HepG2 (cell line): Measurements from ENCODE around the gene SAMSN1. TPM values are rescaled to one million over a fixed set of nuclear protein-coding genes. Genes with fewer than 3 reads are reported as not detected.

Source experiments
- ATAC-seq: fragments of 200-7000 bp; cut with Tn5 transposase; 3 replicates; pipeline ENCODE4 v1.9.1; 2020; ENCODE audit warnings: mild to moderate bottlenecking, moderate library complexity
- BruUV-seq: library from RNA; stranded (reverse); fragments of 400-500 nt; replicated peaks from 2 replicates; lab custom pipeline; 2021; lab: Mats Ljungman, UMichigan
- CTCF ChIA-PET: fragments of 300-600 bp; formaldehyde crosslinking; extraction: SDS; loops from one replicate; lab custom pipeline; 2021; ENCODE audit warnings: low total read pairs, inconsistent platforms, low intra/inter-chr PET ratio; lab: Yijun Ruan, JAX
- POLR2A ChIA-PET: fragments of 350-600 bp; sonication (Branson Sonifier 250); formaldehyde crosslinking; loops from one replicate; lab custom pipeline; 2020; ENCODE audit warnings: antibody characterized with exemption, inconsistent platforms; lab: Yijun Ruan, JAX
- DNase-seq: peaks from one replicate; pipeline ENCODE4 v3.0.0-alpha.2; 2015; ENCODE audit warnings: low spot score
- FAIRE-seq: peaks from 3 replicates; lab custom pipeline; 2011; peaks lifted over from hg19 to GRCh38; lab: Jason Lieb, UNC
- H2AFZ ChIP-seq: one replicate; pipeline ENCODE4 v1.6.1; 2011; ENCODE audit warnings: low read length, inconsistent platforms
- H3K27ac ChIP-seq: fragments of 300-600 bp; 3 replicates; pipeline ENCODE4 v1.8.0; 2011; ENCODE audit warnings: mixed run types, mild to moderate bottlenecking, mixed read lengths, low read length, inconsistent platforms; ENCODE audit not compliant: insufficient read depth; ENCODE audit errors: extremely low read length
- H3K27me3 ChIP-seq, 2 experiments: fragments of 200-600 bp in 1 of 2; 2 replicates in 1 of 2; 3 replicates in 1 of 2; pipeline versions ENCODE4 v1.6.0 to v1.8.0; 2011; ENCODE audit warnings: low read length in 2 of 2, mild to moderate bottlenecking in 2 of 2, moderate library complexity in 2 of 2, inconsistent platforms in 1 of 2; ENCODE audit not compliant: insufficient read depth in 2 of 2, control insufficient read depth in 1 of 2
- H3K36me3 ChIP-seq, 2 experiments: fragments of 200-600 bp in 1 of 2; replicated peaks in 1 of 2; 2 replicates in 1 of 2; 3 replicates in 1 of 2; pipeline versions ENCODE4 v1.5.1 to v1.8.0; 2011; ENCODE audit warnings: low read length in 2 of 2, inconsistent platforms in 1 of 2; ENCODE audit not compliant: insufficient read depth in 2 of 2, control insufficient read depth in 1 of 2
- H3K4me1 ChIP-seq: 2 replicates; pipeline ENCODE4 v1.5.1; 2012; ENCODE audit warnings: low read length, inconsistent platforms; ENCODE audit not compliant: insufficient read depth
- H3K4me2 ChIP-seq: 2 replicates; pipeline ENCODE4 v1.6.0; 2011; ENCODE audit warnings: low read depth, low read length, inconsistent platforms
- H3K4me3 ChIP-seq, 3 experiments: fragments of 200-600 bp in 1 of 3; sonication (generic), shearing (Covaris generic) in 1 of 3; replicated peaks in 1 of 3; 2 replicates each; pipeline ENCODE4 v1.5.1; 2011 to 2016; ENCODE audit warnings: low read length in 3 of 3, inconsistent platforms in 2 of 3, low read depth in 2 of 3, mild to moderate bottlenecking in 2 of 3, control low read depth in 1 of 3, mixed read lengths in 1 of 3; ENCODE audit not compliant: insufficient read depth in 1 of 3
- H3K79me2 ChIP-seq: one replicate; pipeline ENCODE4 v1.6.1; 2011; ENCODE audit warnings: low read length, inconsistent platforms; ENCODE audit not compliant: insufficient read depth
- H3K9ac ChIP-seq: 2 replicates; pipeline ENCODE4 v1.6.0; 2011; ENCODE audit warnings: mild to moderate bottlenecking, low read depth, low read length, inconsistent platforms; ENCODE audit not compliant: insufficient read depth
- H3K9me3 ChIP-seq: 2 replicates; pipeline ENCODE4 v1.5.1; 2012; ENCODE audit warnings: mild to moderate bottlenecking, low read length
- H4K20me1 ChIP-seq: 2 replicates; pipeline ENCODE4 v1.6.0; 2011; ENCODE audit warnings: inconsistent platforms, mild to moderate bottlenecking, low read length, moderate library complexity; ENCODE audit not compliant: insufficient read depth
- ELF1 ChIP-seq: sonication (generic); formaldehyde crosslinking; IDR thresholded peaks from 2 replicates; pipeline ENCODE4 v1.4.0; 2020; ENCODE audit warnings: missing genetic modification reagents
- FOXP1 ChIP-seq, 2 experiments: fragments of 450-650 bp in 1 of 2; IDR thresholded peaks; 2 replicates each; pipeline ENCODE4 v1.6.1; 2017 to 2018; ENCODE audit warnings: antibody characterized with exemption in 1 of 2
- GABPB1 ChIP-seq: IDR thresholded peaks from 2 replicates; pipeline ENCODE4 v1.6.1; 2016; ENCODE audit warnings: mild to moderate bottlenecking, missing genetic modification reagents, moderate library complexity, missing compliant biosample characterization
- GTF2F1 ChIP-seq: fragments of 150-350 bp; IDR thresholded peaks from 2 replicates; pipeline ENCODE4 v1.6.1; 2014; ENCODE audit warnings: low read length
- MYC ChIP-seq: sonication (generic); formaldehyde crosslinking; IDR thresholded peaks from 2 replicates; pipeline ENCODE4 v1.9.0; 2021; ENCODE audit warnings: missing genetic modification reagents, borderline replicate concordance
- NFRKB ChIP-seq: fragments of 450-650 bp; IDR thresholded peaks from 2 replicates; pipeline ENCODE4 v1.6.1; 2017
- NR2C2 ChIP-seq: sonication (generic); formaldehyde crosslinking; IDR thresholded peaks from 2 replicates; pipeline ENCODE4 v1.4.0; 2020; ENCODE audit warnings: missing genetic modification reagents, mild to moderate bottlenecking, moderate library complexity, borderline replicate concordance
- PRDM10 ChIP-seq: sonication (generic); formaldehyde crosslinking; IDR thresholded peaks from 2 replicates; pipeline ENCODE4 v1.4.0; 2020; ENCODE audit warnings: low read depth, missing genetic modification reagents
- TBP ChIP-seq: sonication (generic); formaldehyde crosslinking; IDR thresholded peaks from 2 replicates; pipeline ENCODE4 v1.5.0; 2020; ENCODE audit warnings: missing genetic modification reagents
- ZC3H4 ChIP-seq: sonication (generic); formaldehyde crosslinking; IDR thresholded peaks from 2 replicates; pipeline ENCODE4 v1.4.0; 2020; ENCODE audit warnings: missing genetic modification reagents, borderline replicate concordance
- ZNF232 ChIP-seq: sonication (generic); formaldehyde crosslinking; IDR thresholded peaks from 2 replicates; pipeline ENCODE4 v1.4.0; 2020; ENCODE audit warnings: missing genetic modification reagents, borderline replicate concordance
- ZNF24 ChIP-seq: fragments of 450-650 bp; IDR thresholded peaks from 2 replicates; pipeline ENCODE4 v1.6.1; 2017; ENCODE audit warnings: antibody characterized with exemption, mild to moderate bottlenecking
- ZNF260 ChIP-seq: sonication (generic); formaldehyde crosslinking; IDR thresholded peaks from 2 replicates; pipeline ENCODE4 v1.4.0; 2020; ENCODE audit warnings: missing genetic modification reagents, low read depth, mild to moderate bottlenecking, borderline replicate concordance
- ZNF331 ChIP-seq: sonication (generic); formaldehyde crosslinking; IDR thresholded peaks from 2 replicates; pipeline ENCODE4 v1.4.0; 2020; ENCODE audit warnings: missing genetic modification reagents
- ZNF646 ChIP-seq: sonication (generic); formaldehyde crosslinking; IDR thresholded peaks from 2 replicates; pipeline ENCODE4 v1.9.0; 2021; ENCODE audit warnings: mild to moderate bottlenecking, missing genetic modification reagents
- ZNF720 ChIP-seq: sonication (generic); formaldehyde crosslinking; IDR thresholded peaks from 2 replicates; pipeline ENCODE4 v1.4.0; 2020; ENCODE audit warnings: missing genetic modification reagents
- in situ Hi-C: cut with HindIII; loops from 2 replicates; pipeline ENCODE4 v1.10.0; 2017; ENCODE audit warnings: low pct_unique_long_range_greater_than_20kb; ENCODE audit not compliant: extremely low pct_ligation_motif_present
- intact Hi-C: fragments of 100-400 bp; cut with micrococcal nuclease; formaldehyde crosslinking; loops from one replicate; pipeline ENCODE4 v1.10.0; 2022; ENCODE audit not compliant: unreplicated experiment
- polyA plus RNA-seq, 8 experiments: library from polyadenylated mRNA; depleted of rRNA in 3 of 8; stranded (reverse) in 7 of 8; unstranded in 1 of 8; fragments of >200 nt; fragmentation: Illumina TruSeq in 4 of 8; extraction: Trizol in 4 of 8; gene quantifications; 2 replicates each; pipeline versions ENCODE4 v1.2.1 to v1.2.3, GENCODE V29; 2011 to 2016; ENCODE audit warnings: low read depth in 4 of 8, missing spikeins in 1 of 8, mixed read lengths in 1 of 8; ENCODE audit not compliant: insufficient read depth in 1 of 8
- total RNA-seq, 5 experiments: library from RNA; depleted of rRNA; stranded (reverse); fragments of >200 nt; fragmentation: Illumina TruSeq; extraction: Trizol; gene quantifications; 2 replicates each; pipeline ENCODE4 v1.2.3, GENCODE V29; 2016; ENCODE audit warnings: low read depth in 1 of 5

Gene SAMSN1
- total and polyA plus RNA-seq, 2 of the 13 experiments (the other 11 are each of a cell fraction or from before 2014, with no cell fraction given) = 0.09 TPM; not detected in 1

DNA sequence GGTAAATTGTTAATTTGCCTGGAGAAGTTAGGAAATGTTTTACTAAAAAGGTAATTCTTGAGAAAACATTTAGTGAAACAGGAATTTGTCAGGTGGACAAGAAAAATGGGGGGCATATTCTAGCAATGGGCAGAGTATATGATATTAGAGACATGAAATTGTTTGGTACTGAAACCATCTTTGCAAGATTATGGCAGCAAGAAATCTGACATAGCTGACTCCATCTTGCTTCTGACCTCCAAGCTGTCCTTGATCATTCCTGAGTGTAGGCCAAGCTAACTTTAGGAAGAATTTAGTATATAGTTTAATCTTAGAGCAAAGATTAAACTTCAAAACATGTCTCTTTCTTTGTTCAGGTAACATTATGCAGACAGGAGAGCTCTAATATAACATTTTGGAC, 14.0 kb upstream of the SAMSN1 start (continued):
- TF ChIP-seq ZNF646 (CRISPR knock-in tag) = no peak

GRCh38 chr21:14559102-14559501, 13.0 kb upstream of the SAMSN1 start:
- CTCF ChIA-PET = no interaction called here
- TF ChIP-seq ZNF24 (no peak), NR2C2 (no peak), FOXP1 (IDR thresholded peaks at IDR 0.05) (no peak), FOXP1 (CRISPR knock-in tag; IDR thresholded peaks at IDR 0.05) (no peak), ZNF260 (CRISPR knock-in tag) (no peak), NFRKB (no peak), TBP (CRISPR knock-in tag) (no peak), ZNF720 (no peak), ZNF331 (CRISPR knock-in tag) (no peak), GABPB1 (CRISPR knock-in tag) (no peak), MYC (CRISPR knock-in tag) (no peak), ZC3H4 (CRISPR knock-in tag) (no peak), GTF2F1 (no peak), ZNF232 (CRISPR knock-in tag) (no peak), ELF1 (CRISPR knock-in tag) (no peak), PRDM10 (no peak)

More at GRCh38 chr21:14559102-14559501, 13.0 kb upstream of the SAMSN1 start:
- Histone ChIP-seq H2AFZ (no peak overlapping the region), H3K36me3 (no peaks in the 10 kb centered on the region), H3K9me3 (0 out of 2 replicates have a peak, but pooled peaks cover 6% of the 10 kb centered on the region), H3K9ac (no peak overlapping the region), H3K4me1 (no peaks in the 10 kb centered on the region), H3K27ac (no peak overlapping the region), H3K27me3 (no peaks in the 10 kb centered on the region), H3K4me2 (no peak overlapping the region), H3K79me2 (no peaks in the 10 kb centered on the region), H4K20me1 (no peaks in the 10 kb centered on the region), H3K4me3 (no peak overlapping the region)
- no peak for FAIRE-seq
- POLR2A ChIA-PET = no interaction called here
- in situ Hi-C loops (no loop called here), intact Hi-C loops (no loop called here)
- ATAC-seq = no peak
- no peak for DNase-seq
- BruUV-seq = no TSS peak
